HCEC 1CT (cell line): ENCODE data around the gene RAPGEF4.
A peak's percentile ranks its signal among the peaks of the same experiment; 100 is the strongest.

Source experiments
- DNase-seq: peaks from one replicate; pipeline ENCODE4 v3.0.0-alpha.2; 2017

Gene RAPGEF4

GRCh38 chr2:172865422-172865821, 129.8 kb downstream of the RAPGEF4 start:
- DNase-seq = peak; percentile 15

GRCh38 chr2:172869861-172870260, 134.2 kb downstream of the RAPGEF4 start:
- no peak for DNase-seq

- DNase-seq = no peak
Observed at GRCh38 chr2:172870396-172870795, 134.8 kb downstream of the RAPGEF4 start.

- DNase-seq = no peak
Observed at GRCh38 chr2:172877826-172878225, 142.2 kb downstream of the RAPGEF4 start.

GRCh38 chr2:172878260-172878659, 142.6 kb downstream of the RAPGEF4 start:
- no peak for DNase-seq

- no peak for DNase-seq
Observed at GRCh38 chr2:172884336-172884735, 148.7 kb downstream of the RAPGEF4 start.

- DNase-seq = no peak
Observed at GRCh38 chr2:172885996-172886395, 150.4 kb downstream of the RAPGEF4 start.

- no peak for DNase-seq
Observed at GRCh38 chr2:172887280-172887679, 151.6 kb downstream of the RAPGEF4 start.

- DNase-seq = no peak
Observed at GRCh38 chr2:172888714-172889669, 153.3 kb downstream of the RAPGEF4 start.

GRCh38 chr2:172889768-172890430, 154.3 kb downstream of the RAPGEF4 start:
- DNase-seq = no peak

- no peak for DNase-seq
Observed at GRCh38 chr2:172893111-172893510, 157.5 kb downstream of the RAPGEF4 start.

- DNase-seq = no peak
Observed at GRCh38 chr2:172893671-172894070, 158.0 kb downstream of the RAPGEF4 start.

GRCh38 chr2:172894689-172895387, 159.2 kb downstream of the RAPGEF4 start:
- no peak for DNase-seq

- no peak for DNase-seq
Observed at GRCh38 chr2:172896661-172897081, 161.0 kb downstream of the RAPGEF4 start.

- DNase-seq = no peak
Observed at GRCh38 chr2:172900871-172901270, 165.2 kb downstream of the RAPGEF4 start.

GRCh38 chr2:172901913-172902312, 166.3 kb downstream of the RAPGEF4 start:
- DNase-seq = no peak

- DNase-seq = no peak
Observed at GRCh38 chr2:172904236-172904635, 168.6 kb downstream of the RAPGEF4 start.

GRCh38 chr2:172905937-172906811, 170.5 kb downstream of the RAPGEF4 start:
- no peak for DNase-seq

GRCh38 chr2:172908275-172908674, 172.6 kb downstream of the RAPGEF4 start:
- DNase-seq = no peak

- no peak for DNase-seq
Observed at GRCh38 chr2:172909454-172909853, 173.8 kb downstream of the RAPGEF4 start.

- no peak for DNase-seq
Observed at GRCh38 chr2:172912266-172912665, 176.6 kb downstream of the RAPGEF4 start.

- DNase-seq = no peak
Observed at GRCh38 chr2:172914341-172915008, 178.8 kb downstream of the RAPGEF4 start.
